ENCODE results near the gene PFKM. TPM values are rescaled to one million over a fixed set of nuclear protein-coding genes. Genes with fewer than 3 reads are reported as not detected.
A peak's percentile ranks its signal among the peaks of the same experiment; 100 is the strongest.

PFKM gene
- total and polyA plus RNA-seq, 11 donors, result 160 to 901 (median 474) TPM

- H3K27ac ChIP-seq, result no peak overlapping the region
- no peaks in the 10 kb centered on the region for H3K36me3 ChIP-seq
- intact Hi-C loops (cut with DNase I), result loop anchor here in 4 of 10 donors (5.0 to 10.0 kb wide), 2 partner anchors 66 to 198 kb away; partner anchors contain the start of gene TMEM106C (in 3 of the 4)
- 49 to 77% (median 65%) methylated on average over 5 of the region's 5 CpGs for WGBS, 4 donors
- TF ChIP-seq, protein P1, sequence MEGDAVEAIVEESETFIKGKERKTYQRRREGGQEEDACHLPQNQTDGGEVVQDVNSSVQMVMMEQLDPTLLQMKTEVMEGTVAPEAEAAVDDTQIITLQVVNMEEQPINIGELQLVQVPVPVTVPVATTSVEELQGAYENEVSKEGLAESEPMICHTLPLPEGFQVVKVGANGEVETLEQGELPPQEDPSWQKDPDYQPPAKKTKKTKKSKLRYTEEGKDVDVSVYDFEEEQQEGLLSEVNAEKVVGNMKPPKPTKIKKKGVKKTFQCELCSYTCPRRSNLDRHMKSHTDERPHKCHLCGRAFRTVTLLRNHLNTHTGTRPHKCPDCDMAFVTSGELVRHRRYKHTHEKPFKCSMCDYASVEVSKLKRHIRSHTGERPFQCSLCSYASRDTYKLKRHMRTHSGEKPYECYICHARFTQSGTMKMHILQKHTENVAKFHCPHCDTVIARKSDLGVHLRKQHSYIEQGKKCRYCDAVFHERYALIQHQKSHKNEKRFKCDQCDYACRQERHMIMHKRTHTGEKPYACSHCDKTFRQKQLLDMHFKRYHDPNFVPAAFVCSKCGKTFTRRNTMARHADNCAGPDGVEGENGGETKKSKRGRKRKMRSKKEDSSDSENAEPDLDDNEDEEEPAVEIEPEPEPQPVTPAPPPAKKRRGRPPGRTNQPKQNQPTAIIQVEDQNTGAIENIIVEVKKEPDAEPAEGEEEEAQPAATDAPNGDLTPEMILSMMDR (IDR thresholded peaks at IDR 0.05), result no peak
- no peak for TF ChIP-seq POLR2A (IDR thresholded peaks at IDR 0.05)
- DNase-seq (no peak), ATAC-seq (no peak)
- H3K27me3 ChIP-seq, result peaks cover 0 to 9% (median 0%) of the 10 kb centered on the region in 9 donors
- no peaks in the 10 kb centered on the region for H3K9me3 ChIP-seq
- H3K4me3 ChIP-seq, result no peak overlapping the region
- peaks cover 0 to 5% (median 0%) of the 10 kb centered on the region in 12 donors for H3K4me1 ChIP-seq
Observed at GRCh38 chr12:48163150-48163747, 44.1 kb downstream of the PFKM start.

DNA sequence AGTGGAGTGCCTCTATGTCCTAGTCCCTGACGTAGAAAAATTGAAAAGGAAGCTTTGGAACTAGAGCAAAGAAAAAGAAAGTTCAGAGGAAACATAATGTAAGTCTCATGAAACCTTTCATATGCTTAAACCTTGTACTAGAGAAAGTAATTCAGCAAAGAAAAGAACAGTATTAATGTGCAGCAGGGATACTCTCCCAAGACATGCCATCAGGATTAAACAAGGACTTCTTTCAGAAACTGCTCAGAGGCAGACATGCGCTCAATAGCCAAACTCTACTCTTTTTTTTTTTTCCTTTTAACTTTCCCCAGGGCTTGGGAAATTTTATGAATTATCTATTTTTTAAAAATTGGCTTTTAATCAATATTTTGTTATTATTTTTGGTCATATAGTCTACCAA, 45.3 kb downstream of the PFKM start:
- Histone ChIP-seq H3K36me3 (no peaks in the 10 kb centered on the region), H3K27me3 (peaks cover 0 to 9% (median 0%) of the 10 kb centered on the region in 9 donors), H3K27ac (no peak overlapping the region), H3K4me3 (no peak overlapping the region), H3K9me3 (no peaks in the 10 kb centered on the region), H3K4me1 (peaks cover 0 to 5% (median 0%) of the 10 kb centered on the region in 12 donors)
- TF ChIP-seq, protein P1 (IDR thresholded peaks at IDR 0.05), result no peak
- TF ChIP-seq POLR2A (IDR thresholded peaks at IDR 0.05), result no peak
- 72 to 90% (median 80%) methylated on average over 2 of the region's 2 CpGs for WGBS, 4 donors
- intact Hi-C loops (cut with DNase I), result loop anchor here in 7 of 10 donors (2.0 to 10.0 kb wide), 4 partner anchors 67 to 200 kb away; partner anchors contain the start of gene TMEM106C (in 3 of the 7)
- ATAC-seq (no peak), DNase-seq (no peak)

DNA sequence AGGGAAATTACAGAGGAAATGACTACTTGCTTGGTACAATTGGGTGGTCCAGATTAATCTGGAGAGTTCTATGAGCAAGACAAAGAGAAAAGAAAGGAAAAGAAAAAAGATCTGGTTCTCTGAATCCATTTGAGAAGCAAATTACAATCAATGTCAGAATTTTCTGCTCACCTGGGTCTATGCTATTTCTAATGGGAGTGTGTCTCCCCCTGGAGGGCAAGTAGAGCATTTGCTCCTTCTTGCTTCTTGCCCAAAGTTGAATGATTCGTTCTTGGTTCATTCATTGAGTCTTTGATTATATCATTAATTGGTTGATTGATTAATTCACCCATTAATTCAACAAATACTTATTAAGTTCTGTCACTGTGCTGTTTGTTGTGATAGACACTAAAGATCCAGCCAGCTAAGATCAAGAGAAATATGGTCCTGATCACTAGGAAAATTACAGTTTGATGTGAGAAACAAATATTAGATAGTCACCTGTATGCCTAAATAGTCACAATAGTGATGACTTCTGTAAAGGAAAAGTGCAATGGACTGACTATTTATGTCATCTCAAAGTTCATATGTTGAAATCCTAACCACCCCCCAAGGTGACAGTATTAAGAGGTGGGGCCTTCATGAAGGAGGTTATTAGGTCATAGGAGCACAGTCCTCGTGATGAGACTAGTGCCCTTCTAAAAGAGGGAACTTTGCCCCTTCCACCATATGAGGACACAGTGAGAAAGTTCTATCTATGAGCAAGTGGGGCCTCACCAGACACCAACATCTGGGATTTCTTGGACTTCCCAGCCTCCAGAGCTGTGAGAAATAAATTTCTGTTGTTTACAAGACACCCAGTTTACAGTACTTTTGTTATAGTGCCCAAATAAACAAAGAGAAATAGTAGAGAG, 46.2 kb downstream of the PFKM start:
- 10 to 25% (median 16%) methylated on average over 2 of the region's 2 CpGs for WGBS, 4 donors
- Histone ChIP-seq H3K4me1 (peaks cover 0 to 4% (median 0%) of the 10 kb centered on the region in 12 donors), H3K4me3 (no peak overlapping the region), H3K27ac (no peak overlapping the region), H3K27me3 (peaks cover 0 to 9% (median 0%) of the 10 kb centered on the region in 9 donors), H3K9me3 (no peaks in the 10 kb centered on the region), H3K36me3 (no peaks in the 10 kb centered on the region)
- TF ChIP-seq, protein P1 (IDR thresholded peaks at IDR 0.05), result peak; percentile 78 to 97 (median 92)
- TF ChIP-seq POLR2A (IDR thresholded peaks at IDR 0.05), result no peak
- ATAC-seq (peak in 2 of 4 donors; percentile 44 to 64), DNase-seq (peak in 1 of 5 donors; percentile 26)
- intact Hi-C loops (cut with DNase I), result loop anchor here (1.0 to 10.0 kb wide), 5 partner anchors 81 to 201 kb away; partner anchors contain the start of gene TMEM106C (in 3 of the 10)

- intact Hi-C loops (cut with DNase I), result loop anchor here in 6 of 10 donors (5.0 to 10.0 kb wide), 2 partner anchors 87 to 204 kb away; partner anchors contain the start of gene TMEM106C (in 3 of the 6)
- no peak for TF ChIP-seq POLR2A (IDR thresholded peaks at IDR 0.05)
- TF ChIP-seq, protein P1 (IDR thresholded peaks at IDR 0.05), result no peak
- ATAC-seq, result no peak
- H3K4me1 ChIP-seq, result no peaks in the 10 kb centered on the region
- peaks cover 0 to 13% (median 0%) of the 10 kb centered on the region in 9 donors for H3K27me3 ChIP-seq
- no peak overlapping the region for H3K27ac ChIP-seq
- no peak for DNase-seq
- 83 to 89% (median 88%) methylated on average over 19 of the region's 19 CpGs for WGBS, 4 donors
- no peak overlapping the region for H3K4me3 ChIP-seq
- no peaks in the 10 kb centered on the region for H3K36me3 ChIP-seq
- H3K9me3 ChIP-seq, result no peaks in the 10 kb centered on the region
Observed at GRCh38 chr12:48169011-48169410, 49.8 kb downstream of the PFKM start.
